ENCODE data around the gene CFAP77.
"Not testable (repeated sequence)": the region's sequence is repeated elsewhere in the genome, so short reads cannot be mapped to it uniquely, and the experiment has no call there.

The CFAP77 gene

GRCh38 chr9:132554755-132555154 lies 144.7 kb downstream of the CFAP77 start:
- no peak for DNase-seq

GRCh38 chr9:132555528-132555927 lies 145.5 kb downstream of the CFAP77 start:
- no peak for DNase-seq

- DNase-seq: no peak
Measured at GRCh38 chr9:132556235-132556634, 146.2 kb downstream of the CFAP77 start.

- no peak for DNase-seq
Measured at GRCh38 chr9:132556714-132557113, 146.7 kb downstream of the CFAP77 start.

GRCh38 chr9:132557159-132557558 lies 147.1 kb downstream of the CFAP77 start:
- no peak for DNase-seq

GRCh38 chr9:132559711-132560110 lies 149.7 kb downstream of the CFAP77 start:
- DNase-seq: no peak

GRCh38 chr9:132560616-132561202 lies 150.7 kb downstream of the CFAP77 start:
- DNase-seq: peak; percentile 24

- no peak for DNase-seq
Measured at GRCh38 chr9:132562306-132562573, 152.2 kb downstream of the CFAP77 start.

- DNase-seq: no peak
Measured at GRCh38 chr9:132564526-132564925, 154.5 kb downstream of the CFAP77 start.

- DNase-seq: not testable (repeated sequence)
Measured at GRCh38 chr9:132568787-132569186, 158.8 kb downstream of the CFAP77 start.

- DNase-seq: no peak
Measured at GRCh38 chr9:132571806-132572600, 162.0 kb downstream of the CFAP77 start.

GRCh38 chr9:132572921-132573320 lies 162.9 kb downstream of the CFAP77 start:
- DNase-seq: no peak

- peak; percentile 77 for DNase-seq
Measured at GRCh38 chr9:132575005-132575609, 165.1 kb downstream of the CFAP77 start.

GRCh38 chr9:132575811-132576210 lies 165.8 kb downstream of the CFAP77 start:
- no peak for DNase-seq

- DNase-seq: no peak
Measured at GRCh38 chr9:132577119-132577518, 167.1 kb downstream of the CFAP77 start.

- no peak for DNase-seq
Measured at GRCh38 chr9:132578367-132578932, 168.4 kb downstream of the CFAP77 start.

GRCh38 chr9:132579427-132579798 lies 169.4 kb downstream of the CFAP77 start:
- DNase-seq: no peak

GRCh38 chr9:132582276-132582785 lies 172.3 kb downstream of the CFAP77 start, which contains the start of gene BARHL1:
BARHL1 (plus strand) TSS chr9:132582606; CDS start chr9:132582798, 192 bp downstream.
- DNase-seq: no peak

- no peak for DNase-seq
Measured at GRCh38 chr9:132582786-132583583, 173.0 kb downstream of the CFAP77 start.

GRCh38 chr9:132583584-132584304 lies 173.7 kb downstream of the CFAP77 start:
- no peak for DNase-seq

GRCh38 chr9:132584601-132585560 lies 174.9 kb downstream of the CFAP77 start:
- no peak for DNase-seq

All from NCI-H1694 (cell line).